Left lobe of liver (tissue), 2 donors: ENCODE results near the gene FOXS1. TPM values are rescaled to one million over a fixed set of nuclear protein-coding genes. Genes with fewer than 3 reads are reported as not detected.

ENCODE experiments used
- ATAC-seq: fragments of 200-7000 bp; cut with Tn5 transposase; one replicate; pipeline ENCODE4 v1.9.1; 2020; ENCODE audit warnings: mild to moderate bottlenecking, moderate library complexity
- DNase-seq: peaks from one replicate; pipeline ENCODE4 v3.0.0-alpha.2; 2020; ENCODE audit warnings: low spot score
- total RNA-seq: library from RNA; stranded (reverse); gene quantifications from one replicate; pipeline ENCODE4 v1.2.1, GENCODE V29; 2021
- donor health status: DM: no; HTN: no; CAD: no; lungs with moderate emphysema.
- donor health status: DM: no; HTN: yes; CAD: no.

The FOXS1 gene
- total RNA-seq, 1 donor from 2014 or later = not detected

DNA sequence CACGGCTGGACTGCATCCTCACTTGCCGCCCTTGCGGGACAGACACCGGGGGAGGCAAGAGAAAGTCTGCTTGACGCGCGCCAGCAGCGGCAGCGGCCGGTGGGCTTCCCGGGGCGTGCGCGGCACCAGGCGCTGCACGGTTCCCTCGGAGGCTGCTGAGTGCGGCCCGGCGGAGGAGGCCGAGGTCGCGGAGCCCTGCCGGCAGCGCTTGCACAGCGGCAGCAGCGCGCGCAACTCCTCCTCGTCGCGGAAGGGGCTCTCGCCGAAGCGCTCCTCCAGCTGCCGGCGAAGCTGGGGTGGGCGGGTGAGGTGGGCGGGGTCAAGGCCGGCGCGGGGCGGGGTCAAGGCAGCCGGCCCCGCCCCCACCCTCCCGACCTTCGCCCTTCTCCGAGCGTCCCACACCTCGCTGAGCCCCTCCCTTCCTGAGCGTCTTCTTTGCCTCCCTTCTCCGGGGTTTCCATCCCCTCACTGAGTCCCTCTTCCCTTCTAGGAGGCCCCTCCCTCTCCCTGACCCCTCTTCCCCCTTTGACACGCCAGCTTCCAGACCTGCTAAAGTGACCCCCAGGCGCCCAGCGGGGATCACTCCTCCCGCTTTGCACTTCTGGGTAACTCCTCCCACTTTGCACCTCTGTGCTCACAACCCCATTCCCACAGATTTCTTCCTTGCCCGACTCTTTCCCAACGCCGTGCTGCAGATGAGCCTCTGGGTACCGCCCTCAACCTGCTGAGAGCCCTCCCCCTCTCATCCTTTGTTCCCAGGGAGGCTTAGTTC lies 16.2 kb upstream of the FOXS1 start:
- peak; percentile 43 for DNase-seq
- ATAC-seq = peak; percentile 78

DNA sequence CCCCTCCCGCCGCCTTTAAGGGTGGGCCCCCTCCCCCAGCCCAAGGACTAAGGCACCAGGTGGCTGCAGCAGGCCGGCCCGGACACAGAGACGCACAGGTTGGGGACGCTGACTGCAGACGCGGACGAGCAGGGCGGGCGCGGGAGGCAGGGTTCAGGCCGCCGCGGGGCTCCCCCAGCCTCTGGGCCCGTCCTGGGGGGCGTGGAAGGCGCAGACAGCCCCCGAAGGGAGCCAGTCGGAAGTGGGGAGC lies 15.7 kb upstream of the FOXS1 start:
- ATAC-seq (peak; percentile 32), DNase-seq (no peak)

DNA sequence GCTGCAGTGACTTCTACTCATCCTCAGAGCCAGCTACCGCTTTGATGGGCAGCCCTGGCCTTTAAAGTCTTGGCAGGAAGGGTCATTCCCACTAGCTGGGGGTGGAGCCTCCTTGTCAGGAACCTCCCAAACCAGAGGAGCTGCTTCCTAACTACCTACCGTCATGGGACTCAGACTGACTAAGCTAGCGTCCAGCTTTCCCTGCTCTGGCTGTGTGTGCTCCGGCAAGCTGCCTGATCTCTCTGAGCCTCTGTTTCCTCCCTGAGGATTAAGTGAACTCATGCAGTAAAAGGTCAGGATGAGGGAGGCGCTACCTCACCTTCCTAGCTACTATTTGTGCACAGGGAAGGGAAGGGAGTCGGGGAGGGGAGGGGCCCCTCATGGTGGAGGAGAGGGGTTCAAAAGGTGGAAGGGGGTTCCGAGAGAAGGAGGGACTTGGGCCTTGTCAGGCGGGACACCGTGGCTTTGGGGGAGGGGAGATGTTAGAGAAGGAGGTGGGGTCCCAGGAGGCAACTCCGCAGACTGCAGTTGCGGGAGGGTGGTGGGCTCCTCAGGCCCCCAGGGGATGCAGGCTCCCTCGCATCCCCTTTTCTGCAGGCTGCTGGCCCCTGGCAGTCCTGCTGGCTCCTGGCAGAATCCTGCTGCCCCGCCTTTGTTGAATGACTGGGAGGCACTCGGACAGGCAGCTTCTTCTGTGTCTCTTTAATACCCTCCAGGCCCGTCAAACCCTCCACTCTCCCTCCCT lies 15.2 kb upstream of the FOXS1 start:
- peak; percentile 38 for ATAC-seq
- DNase-seq = peak; percentile 39

DNA sequence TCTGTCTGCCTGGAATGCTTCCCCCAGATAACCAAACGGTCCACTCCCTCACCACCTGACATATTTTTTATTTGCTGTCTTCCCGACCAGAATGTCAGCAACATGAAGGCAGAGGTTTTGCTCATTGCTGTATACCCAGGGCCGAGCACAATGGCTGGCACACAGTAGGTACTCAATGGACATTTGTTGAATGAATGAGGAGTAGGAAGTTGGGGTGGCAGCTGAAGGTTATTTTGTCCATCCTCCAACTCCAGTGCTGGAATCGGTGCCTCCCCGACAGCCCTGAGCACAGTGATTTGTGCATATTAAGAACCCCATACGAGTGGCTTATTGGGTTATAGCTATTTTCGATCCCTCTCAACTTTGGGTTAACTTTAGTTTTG lies 14.6 kb upstream of the FOXS1 start:
- ATAC-seq (no peak), DNase-seq (no peak)

DNA sequence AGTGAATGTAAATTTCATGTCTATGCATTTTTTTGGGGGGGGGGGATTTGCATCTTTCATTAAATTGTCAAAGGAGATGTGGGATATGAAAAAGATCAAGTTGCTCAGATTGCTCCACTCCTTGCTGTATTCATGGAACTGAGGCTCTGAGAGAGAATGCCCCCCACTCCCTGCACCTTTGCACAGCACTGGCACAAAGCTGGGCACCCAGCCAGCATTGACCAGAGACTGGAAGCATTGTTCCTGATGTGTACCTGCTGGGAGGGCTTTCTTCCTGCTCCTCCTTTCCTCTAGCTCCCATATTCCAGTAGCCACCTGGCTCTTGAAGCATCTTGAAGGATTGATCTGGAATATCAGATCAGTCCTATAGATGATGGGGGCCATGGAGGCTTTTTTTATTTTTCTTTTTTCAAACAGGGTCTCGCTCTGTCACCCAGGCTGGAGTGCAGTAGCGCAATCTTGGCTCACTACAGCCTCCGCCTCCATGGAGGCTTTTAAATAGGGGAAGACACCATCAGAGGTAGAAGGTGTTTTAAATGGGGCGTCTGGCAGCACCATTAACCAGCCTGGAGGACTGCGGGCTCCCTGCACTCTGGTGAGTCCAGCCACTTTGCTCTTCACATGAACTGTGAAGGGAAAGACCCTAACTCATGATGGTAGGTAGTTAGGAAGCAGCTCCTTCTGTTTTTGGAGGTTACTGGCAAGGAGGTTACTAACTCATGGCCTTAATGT lies 14.0 kb upstream of the FOXS1 start:
- ATAC-seq (no peak), DNase-seq (no peak)

DNA sequence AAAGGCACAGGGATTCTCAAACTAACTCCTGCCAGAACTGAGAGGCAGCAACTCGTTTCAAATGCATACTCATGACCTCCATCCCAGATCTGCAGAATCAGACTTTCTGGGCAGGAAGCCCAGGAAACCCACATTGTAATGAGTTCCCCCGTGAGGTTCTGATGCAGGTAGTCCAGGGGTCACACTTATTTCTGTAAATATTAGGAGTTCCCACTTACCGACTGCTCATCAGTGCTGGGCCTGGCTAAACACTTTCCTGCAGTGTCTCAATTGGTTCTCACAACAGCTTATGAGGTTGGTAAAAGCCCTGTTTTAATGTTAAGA lies 13.3 kb upstream of the FOXS1 start:
- DNase-seq (no peak), ATAC-seq (no peak)

DNA sequence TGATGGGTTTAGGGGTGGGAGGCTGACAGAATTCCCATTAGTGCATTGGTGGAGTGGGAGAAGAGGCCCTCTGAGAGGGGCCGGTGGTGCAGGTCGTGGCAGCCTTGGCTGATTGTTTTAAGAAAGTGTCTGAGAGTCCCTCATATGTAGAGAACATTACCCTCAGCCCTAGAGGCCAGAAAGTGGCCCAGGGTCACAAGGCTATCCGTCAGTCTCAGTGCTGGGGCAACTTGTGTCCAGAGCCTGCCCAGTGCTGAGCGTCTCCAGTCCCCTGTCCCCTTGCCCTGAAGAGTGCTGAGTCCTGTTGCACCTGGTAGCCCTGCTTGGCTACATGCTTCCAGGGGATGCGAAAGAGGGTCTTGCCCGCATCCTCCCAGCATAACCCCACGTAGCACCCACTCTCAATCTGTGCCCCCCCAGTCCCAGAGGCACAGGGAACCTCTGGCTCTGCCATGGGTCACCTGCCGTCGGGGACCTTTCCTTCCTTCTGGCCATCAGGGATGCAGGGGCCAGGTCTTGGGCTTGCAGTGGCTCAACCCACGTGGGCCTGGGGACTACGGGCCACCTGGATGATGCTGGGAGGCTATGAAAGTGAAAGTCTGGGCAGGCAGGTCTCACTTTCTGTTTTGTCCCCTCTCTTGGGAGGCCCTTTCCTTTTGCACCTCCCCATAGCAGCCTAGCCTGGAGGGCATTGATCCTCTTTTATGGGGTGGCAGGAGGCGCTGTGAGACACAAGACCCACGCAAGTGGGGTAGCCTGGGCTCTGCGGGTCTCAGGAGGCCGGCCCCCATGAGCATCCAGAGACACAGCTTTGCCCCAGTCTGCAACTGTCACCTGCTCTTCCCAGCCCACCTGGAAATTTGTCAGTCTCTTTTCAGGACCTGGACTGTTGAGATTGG lies 12.7 kb upstream of the FOXS1 start:
- DNase-seq (no peak), ATAC-seq (no peak)

DNA sequence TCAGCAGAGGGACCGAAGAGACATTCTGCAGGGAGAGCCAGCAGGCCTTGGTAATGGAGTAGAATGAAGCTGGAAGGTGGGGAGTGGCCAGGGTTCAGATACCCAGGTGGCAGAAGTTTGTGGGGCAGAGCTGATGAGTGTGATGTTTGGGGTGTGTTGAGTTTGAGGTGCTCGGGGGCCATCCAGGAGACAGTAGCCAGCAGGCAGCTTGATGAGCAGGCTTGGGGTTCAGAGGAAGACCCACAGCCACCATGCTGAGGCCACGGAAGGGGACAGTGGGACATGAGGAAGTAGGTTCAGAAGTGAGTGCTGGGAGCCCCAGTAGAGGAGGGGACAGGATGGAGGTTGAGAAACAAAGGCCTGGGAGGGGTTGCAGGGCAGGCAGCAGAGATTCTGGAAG lies 11.1 kb upstream of the FOXS1 start:
- DNase-seq (no peak), ATAC-seq (no peak)

DNA sequence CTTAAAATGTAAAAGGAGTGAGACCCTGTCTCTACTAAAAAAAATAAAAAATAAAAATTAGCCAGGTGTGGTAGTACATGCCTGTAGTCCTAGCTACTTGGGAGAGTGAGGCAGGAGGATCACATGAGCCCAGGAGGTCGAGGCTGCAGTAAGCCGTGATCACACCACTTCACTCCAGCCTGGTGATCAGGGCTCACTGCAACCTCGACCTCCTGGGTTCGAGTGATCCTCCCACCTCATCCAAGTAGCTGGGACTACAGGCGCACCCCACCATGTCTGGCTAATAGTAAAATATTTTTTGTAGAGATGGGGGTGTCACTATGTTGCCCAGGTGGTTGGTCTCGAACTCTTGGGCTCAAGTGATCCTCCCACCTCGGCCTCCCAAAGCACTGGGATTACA lies 8.1 kb upstream of the FOXS1 start:
- ATAC-seq (no peak), DNase-seq (no peak)

DNA sequence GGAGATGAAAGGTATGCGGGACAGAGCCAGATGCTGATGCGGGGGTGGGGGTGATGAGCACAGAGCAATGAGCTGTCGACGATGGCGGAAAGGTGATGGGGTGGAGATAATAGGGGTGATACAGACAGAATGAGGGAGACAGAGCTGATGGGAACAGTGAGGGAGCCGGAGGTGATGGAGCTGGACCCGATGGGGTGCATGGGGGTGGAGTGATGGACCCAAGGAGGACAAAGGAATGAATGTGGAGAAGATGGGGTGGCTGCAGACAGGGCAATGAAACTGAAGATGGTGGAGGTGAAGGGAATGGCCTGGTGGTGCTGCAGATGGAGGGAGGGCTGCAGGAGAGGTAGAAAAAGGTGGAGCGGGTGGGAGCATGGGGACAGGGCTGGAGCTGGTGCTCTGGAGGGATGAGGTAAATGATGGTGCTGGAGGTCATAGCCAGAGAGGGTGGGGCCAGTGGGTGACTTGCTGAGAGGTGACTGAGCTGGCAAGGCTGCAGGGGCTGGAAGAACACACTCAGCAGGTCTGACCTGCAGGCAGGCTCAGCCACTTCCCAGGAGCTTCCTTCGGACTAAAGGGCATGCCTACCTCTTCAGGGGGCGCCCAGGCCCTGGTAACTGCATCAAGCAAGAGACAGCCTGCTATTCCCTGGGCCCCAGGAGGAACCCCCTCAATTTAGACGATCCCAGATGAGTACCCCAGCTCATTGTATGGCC lies 6.0 kb upstream of the FOXS1 start:
- DNase-seq (no peak), ATAC-seq (no peak)

DNA sequence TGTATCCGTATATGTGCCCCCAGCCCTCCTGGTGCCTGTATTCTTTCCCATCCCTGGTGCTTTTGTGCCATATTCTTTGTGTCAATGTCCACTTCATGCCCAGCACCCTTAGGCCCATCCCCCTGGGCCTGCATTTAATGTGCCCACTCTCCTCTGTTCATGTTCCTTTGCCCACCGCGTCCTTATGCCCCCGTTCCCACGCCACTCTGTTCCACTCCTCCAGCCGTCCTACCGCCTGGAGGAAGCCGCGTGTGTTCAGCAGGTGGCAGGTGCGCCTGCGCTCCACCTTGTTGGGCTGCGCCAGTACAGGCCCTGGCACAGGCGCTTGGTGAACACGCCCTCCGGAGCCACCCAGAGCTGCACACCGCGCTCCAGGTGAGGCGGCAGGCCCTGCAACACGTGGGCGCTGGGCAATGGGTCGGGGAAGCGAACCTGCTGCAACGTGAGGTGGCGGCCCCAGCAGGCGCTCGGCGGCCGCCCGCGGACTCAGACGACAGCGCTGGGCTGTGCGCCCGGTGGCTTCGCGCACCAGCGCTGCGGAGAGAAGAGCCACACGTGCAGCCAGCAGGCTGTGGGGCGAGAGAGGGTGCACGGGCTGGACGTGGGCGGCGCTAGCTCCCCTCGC lies 4.0 kb upstream of the FOXS1 start:
- ATAC-seq = peak; percentile 9

DNA sequence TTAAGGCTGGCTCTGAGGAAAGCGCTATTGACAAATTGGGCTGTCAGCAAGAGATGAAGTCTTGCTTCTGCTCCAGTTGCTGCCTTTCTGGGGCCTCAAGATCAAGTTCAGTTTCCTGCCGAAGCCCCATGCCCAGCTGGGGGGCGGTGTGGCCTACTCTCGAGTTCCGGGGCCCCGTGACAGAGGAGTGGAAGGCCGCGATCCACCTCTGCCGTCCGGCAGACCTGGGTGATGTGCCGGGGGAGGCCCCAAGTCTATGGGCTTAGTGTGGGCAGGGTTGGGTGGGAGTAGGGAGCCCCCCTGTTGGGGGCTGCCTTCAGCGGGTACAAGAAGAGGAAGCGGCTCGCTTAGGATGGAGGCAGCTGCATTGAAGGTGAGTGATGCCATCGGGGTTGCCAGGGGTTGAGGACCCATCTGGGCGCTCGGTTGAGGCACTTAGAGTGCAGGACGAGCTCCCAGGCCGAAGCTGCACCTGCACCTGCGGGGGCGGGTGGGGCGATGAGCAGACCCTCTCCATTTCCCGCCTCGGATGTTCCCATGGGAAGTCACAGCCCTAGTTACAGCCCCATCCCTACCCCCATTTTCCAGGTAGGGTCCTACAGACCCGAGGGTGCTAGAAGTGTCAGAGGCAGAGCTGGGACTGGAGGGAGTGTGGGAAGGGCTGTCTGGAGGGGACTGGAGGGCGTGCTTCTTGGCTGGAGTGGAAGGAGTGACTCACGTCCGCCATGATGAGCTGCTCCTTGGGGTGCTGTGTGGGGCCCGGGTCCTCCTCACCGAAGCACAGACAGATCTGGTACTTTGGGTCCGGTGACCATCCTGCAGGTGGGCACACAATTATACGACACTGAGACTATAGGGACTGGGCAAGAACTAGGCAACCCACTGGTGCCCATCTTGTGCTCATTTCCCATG lies 2.9 kb upstream of the FOXS1 start:
- DNase-seq (no peak), ATAC-seq (no peak)

More for the DNA sequence above, 4.0 kb upstream of the FOXS1 start:
- no peak for DNase-seq

DNA sequence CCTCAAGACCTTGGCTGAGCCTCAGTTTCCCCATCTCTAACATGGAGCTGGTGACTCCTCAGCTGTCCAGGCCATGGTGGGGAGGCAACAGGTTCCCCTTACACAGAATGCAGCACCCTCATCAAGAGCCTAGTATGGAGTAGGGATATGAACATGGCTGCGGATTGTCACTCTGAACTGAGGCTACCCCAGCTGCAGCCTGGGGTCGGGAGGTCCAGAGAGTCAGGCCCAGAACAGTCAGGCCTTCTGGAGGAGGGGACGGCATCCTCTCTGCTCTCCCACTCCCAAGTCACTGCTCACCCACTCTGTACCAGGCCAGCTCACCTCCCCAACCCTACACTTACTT lies 1.4 kb upstream of the FOXS1 start:
- DNase-seq (no peak), ATAC-seq (no peak)

DNA sequence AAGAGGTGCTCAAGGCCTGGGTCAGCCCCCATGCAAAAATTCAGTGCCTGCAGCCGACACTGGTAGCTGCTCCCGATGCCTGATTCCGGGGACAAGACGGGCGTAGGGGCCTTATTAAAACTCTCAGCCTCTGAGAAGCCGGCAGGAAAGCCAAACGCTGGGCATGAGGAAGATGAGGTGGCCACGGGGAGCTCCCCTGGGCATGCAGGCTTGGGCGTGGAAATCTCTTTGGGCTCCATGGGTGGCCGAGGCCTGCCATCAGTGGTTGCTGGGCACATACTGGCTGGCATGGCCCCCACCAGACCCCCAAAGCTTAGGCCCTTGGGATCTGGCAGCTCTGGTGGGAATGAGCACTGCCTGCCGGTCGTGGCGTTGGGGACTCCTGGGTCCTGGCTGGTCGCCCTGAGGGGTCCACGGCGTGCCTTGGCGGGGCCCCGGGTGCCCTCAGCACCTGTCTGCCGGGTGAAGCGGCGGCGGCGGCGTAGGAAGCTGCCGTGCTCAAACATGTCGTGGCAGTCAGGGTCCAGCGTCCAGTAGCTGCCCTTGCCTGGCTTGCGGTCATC lies 586 bp downstream of the FOXS1 start:
- no peak for ATAC-seq
- no peak for DNase-seq

DNA sequence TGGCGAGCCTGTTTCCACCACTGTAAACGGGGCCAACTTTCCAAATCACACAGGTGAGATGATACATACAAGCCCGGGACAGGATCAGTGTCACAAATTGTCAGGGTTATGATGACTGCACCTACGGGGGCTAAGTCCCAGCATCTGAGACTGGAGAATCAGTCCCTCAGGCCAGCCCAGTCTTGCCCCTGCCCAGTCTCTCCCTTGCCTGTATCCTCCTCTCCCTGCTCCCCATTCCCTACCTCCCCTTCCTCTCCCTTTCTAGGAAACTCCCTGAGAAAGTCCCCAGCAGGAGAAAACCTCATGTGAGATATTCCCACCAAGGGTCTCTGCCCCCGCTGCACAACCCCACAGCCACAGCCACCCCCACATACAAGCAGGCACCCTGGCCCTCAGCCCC lies 1.5 kb downstream of the FOXS1 start:
- DNase-seq = no peak
- ATAC-seq = no peak

DNA sequence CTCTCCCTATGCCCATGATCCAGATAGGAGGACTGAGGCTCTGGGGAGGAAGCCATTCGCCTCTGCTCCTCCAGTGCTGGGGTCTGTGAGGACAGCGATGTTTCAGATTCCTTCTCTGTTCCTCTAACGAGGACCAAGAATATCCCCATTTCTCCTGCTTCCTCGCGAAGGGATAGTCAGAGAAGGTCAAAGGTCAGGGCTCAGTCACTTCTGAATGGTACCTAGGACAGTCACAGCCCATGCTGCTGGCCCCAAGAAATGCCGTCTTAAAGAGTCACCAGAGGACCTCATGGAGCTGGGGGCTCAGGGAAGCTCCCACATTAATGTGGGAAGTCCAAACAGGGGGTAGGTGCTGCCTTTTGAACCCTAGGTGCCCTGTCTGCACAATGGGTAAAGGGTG lies 2.1 kb downstream of the FOXS1 start:
- no peak for ATAC-seq

DNA sequence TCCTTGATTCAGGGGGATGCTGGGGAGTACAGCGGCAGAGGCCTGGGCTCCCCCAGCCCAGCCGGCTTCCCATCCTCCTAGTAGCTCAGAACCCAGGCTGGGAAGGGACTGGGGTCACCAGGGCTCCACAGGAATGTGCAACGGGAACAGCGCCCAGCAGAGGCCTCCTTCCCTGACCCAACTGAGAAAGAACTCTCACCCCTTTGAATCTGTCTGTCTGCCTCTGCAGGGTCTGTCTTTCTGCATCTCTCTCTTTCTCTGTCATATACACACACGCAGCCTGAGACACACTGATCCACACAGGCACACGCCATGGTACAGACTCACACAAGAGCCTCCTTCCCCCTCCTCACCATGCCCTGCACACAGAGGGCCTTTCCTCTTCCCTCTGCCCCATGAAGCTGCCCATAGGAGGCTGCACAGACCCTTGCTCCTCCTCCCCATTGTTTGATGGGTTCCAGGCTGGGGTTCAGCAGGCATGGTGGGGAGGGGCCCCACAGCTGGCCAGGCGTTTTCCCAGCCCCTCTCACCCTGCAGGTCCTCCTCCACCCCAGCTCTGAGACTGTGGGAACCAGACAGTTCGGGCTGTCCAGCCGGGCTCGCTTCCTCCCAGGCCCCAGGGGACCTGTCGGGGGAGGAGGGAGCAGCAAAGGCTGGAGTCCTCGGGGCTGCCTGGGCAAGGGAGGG lies 2.8 kb downstream of the FOXS1 start:
- peak; percentile 41 for ATAC-seq

More for the DNA sequence above, 2.1 kb downstream of the FOXS1 start:
- DNase-seq = no peak

DNA sequence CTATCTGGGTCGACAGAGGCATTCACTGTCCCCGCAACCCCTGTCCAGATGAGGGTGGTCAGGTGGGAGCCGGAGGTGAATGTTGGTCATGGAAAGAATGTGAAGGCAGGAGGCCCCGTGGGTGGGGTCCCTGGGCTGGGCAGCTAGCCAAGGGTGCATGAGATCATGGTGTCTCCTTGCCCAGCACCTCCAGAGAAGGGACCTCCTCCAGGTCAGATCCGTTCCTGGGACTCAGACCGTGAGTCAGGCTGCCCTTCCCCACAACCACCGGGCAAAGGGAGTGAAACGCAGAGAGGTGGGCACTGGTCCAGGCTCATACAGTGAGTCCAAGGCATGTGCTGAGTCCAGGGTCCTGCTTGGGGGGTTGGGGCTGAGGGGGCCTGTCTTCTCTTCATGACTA lies 3.5 kb downstream of the FOXS1 start:
- ATAC-seq (no peak), DNase-seq (no peak)

More for the DNA sequence above, 2.8 kb downstream of the FOXS1 start:
- DNase-seq = no peak
